ENCODE measurements around the gene ID4. TPM values are rescaled to one million over a fixed set of nuclear protein-coding genes. Genes with fewer than 3 reads are reported as not detected.

The ID4 gene
- total RNA-seq, 1 donor from 2014 or later = 46.8 TPM

DNA sequence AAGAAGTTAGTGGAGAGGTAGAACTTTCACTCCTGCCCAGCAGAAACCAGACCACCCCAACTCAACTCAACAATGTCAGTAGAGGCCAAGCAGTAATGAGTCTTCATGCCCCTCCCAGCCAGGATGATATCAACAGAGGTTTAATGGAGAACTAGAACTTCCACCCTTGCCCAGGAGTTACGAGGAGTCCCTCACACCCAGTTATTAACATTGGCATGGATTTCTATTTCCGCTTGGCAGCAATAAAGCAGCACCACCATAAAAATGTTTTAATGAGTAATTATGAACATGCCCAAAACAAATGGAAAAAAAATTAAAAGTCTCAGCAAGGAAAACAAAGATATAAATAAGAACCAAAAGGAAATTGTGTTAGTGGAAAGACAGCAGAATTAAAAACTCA, 40.7 kb upstream of the ID4 start:
- no peak for DNase-seq (ENCODE audit: extremely low spot score, unreplicated experiment)
- Mint-ChIP-seq H3K4me1 (ENCODE audit: unreplicated experiment) (peaks cover 9% of the 10 kb centered on the region), H3K27ac (ENCODE audit: unreplicated experiment) (no peak overlapping the region), H3K36me3 (ENCODE audit: unreplicated experiment) (peaks cover 3% of the 10 kb centered on the region), H3K4me3 (ENCODE audit: unreplicated experiment) (no peak overlapping the region), H3K27me3 (ENCODE audit: unreplicated experiment) (no peaks in the 10 kb centered on the region), H3K9me3 (ENCODE audit: unreplicated experiment) (peaks cover 19% of the 10 kb centered on the region)
- TF ChIP-seq, protein P1, sequence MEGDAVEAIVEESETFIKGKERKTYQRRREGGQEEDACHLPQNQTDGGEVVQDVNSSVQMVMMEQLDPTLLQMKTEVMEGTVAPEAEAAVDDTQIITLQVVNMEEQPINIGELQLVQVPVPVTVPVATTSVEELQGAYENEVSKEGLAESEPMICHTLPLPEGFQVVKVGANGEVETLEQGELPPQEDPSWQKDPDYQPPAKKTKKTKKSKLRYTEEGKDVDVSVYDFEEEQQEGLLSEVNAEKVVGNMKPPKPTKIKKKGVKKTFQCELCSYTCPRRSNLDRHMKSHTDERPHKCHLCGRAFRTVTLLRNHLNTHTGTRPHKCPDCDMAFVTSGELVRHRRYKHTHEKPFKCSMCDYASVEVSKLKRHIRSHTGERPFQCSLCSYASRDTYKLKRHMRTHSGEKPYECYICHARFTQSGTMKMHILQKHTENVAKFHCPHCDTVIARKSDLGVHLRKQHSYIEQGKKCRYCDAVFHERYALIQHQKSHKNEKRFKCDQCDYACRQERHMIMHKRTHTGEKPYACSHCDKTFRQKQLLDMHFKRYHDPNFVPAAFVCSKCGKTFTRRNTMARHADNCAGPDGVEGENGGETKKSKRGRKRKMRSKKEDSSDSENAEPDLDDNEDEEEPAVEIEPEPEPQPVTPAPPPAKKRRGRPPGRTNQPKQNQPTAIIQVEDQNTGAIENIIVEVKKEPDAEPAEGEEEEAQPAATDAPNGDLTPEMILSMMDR (IDR thresholded peaks at IDR 0.05) = no peak

DNA sequence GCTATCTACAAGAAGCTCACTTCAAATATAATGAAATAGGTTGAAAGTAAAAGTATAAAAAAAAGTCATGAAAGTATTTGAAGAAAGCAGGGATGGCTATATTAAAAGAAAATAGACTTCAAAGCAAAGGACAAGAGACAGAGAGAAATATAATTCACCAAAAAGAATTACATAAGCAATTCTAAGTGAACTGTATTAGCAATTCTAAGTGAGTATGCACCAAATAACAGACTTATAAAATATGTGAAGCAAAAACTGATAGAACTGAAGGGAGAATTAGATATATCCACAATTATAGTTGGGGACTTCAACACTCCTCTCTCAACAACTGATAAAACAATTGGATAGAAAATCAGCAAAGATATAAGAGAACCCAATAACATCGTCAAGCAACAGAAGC, 38.8 kb upstream of the ID4 start:
- no peak for DNase-seq (ENCODE audit: extremely low spot score, unreplicated experiment)
- H3K36me3 Mint-ChIP-seq (ENCODE audit: unreplicated experiment) = peaks cover 3% of the 10 kb centered on the region
- TF ChIP-seq, protein P1 (IDR thresholded peaks at IDR 0.05) = no peak
- H3K4me1 Mint-ChIP-seq (ENCODE audit: unreplicated experiment) = peaks cover 10% of the 10 kb centered on the region
- H3K9me3 Mint-ChIP-seq (ENCODE audit: unreplicated experiment) = peaks cover 19% of the 10 kb centered on the region
- H3K27ac Mint-ChIP-seq (ENCODE audit: unreplicated experiment) = no peak overlapping the region
- no peak overlapping the region for H3K4me3 Mint-ChIP-seq (ENCODE audit: unreplicated experiment)
- no peaks in the 10 kb centered on the region for H3K27me3 Mint-ChIP-seq (ENCODE audit: unreplicated experiment)

DNA sequence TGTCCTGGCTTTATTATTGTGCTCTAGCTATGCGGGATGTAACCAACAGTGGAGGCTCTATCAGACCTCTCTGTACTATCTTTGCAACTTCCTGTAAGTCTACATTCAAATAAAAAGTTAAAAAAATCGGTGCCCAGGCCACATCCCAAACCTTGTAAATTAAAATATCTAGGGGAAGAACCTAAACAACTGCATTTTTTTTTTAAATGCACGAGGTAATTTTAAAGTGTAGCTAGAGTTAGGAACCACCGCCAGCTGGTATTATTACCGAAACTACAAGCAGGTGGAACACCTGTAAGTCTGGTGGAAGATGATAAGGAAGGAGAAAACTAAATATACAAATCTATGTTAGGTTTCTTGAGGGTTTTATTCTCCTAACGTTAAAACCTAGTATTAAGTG, 34.5 kb upstream of the ID4 start:
- TF ChIP-seq, protein P1 (IDR thresholded peaks at IDR 0.05) = no peak

DNA sequence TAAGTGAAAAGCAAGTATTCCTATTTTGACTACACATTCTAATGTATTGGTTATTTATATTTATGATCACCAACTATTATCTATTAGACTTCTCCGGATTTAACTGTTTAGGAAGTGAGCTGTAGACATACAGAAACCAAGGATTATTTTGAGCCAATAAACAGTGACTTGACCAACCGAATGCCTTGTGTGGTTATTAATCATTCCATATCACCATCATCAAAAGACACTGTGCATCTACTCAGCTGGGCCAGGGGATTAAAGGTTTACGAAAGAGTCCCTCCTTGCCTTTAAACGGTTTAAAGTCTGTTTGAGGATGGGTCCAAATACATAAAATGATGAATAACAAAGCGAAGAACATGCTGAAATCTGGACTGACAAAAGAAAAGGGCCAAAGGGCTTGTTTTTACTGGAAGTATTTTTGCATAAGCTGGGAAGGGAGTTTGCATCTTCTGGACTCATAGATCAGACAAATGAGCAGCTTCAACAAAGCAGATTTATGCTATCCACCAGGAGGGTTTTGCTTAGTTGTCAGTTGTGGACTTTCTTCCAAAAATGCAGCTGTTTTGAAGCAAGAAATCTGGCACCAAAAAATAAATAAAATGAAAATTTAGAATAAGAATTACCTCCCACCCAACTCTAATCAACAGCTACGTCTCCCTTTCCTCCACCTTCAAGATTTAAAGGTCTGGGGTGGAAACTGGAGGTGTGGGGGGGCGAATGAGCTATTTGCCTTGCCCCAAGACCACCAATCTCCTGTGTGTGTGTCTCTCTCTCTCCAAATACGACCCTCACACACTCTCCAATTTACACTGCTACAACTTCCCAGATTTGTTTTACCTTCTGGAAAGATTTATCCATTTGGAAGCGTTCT, 33.6 kb upstream of the ID4 start:
- peaks cover 15% of the 10 kb centered on the region for H3K4me1 Mint-ChIP-seq (ENCODE audit: unreplicated experiment)
- no peaks in the 10 kb centered on the region for H3K9me3 Mint-ChIP-seq (ENCODE audit: unreplicated experiment)
- peak overlapping the region; percentile 94 for H3K4me3 Mint-ChIP-seq (ENCODE audit: unreplicated experiment)
- no peak for DNase-seq (ENCODE audit: extremely low spot score, unreplicated experiment)
- TF ChIP-seq, protein P1 (IDR thresholded peaks at IDR 0.05) = no peak
- H3K27me3 Mint-ChIP-seq (ENCODE audit: unreplicated experiment) = no peaks in the 10 kb centered on the region
- H3K27ac Mint-ChIP-seq (ENCODE audit: unreplicated experiment) = peak overlapping the region; percentile 96
- H3K36me3 Mint-ChIP-seq (ENCODE audit: unreplicated experiment) = no peaks in the 10 kb centered on the region

More for the DNA sequence above, 34.5 kb upstream of the ID4 start:
- peaks cover 1% of the 10 kb centered on the region for H3K9me3 Mint-ChIP-seq (ENCODE audit: unreplicated experiment)
- no peak overlapping the region for H3K27ac Mint-ChIP-seq (ENCODE audit: unreplicated experiment)
- H3K36me3 Mint-ChIP-seq (ENCODE audit: unreplicated experiment) = no peaks in the 10 kb centered on the region
- DNase-seq (ENCODE audit: extremely low spot score, unreplicated experiment) = no peak
- H3K4me3 Mint-ChIP-seq (ENCODE audit: unreplicated experiment) = no peak overlapping the region
- H3K4me1 Mint-ChIP-seq (ENCODE audit: unreplicated experiment) = peaks cover 15% of the 10 kb centered on the region
- H3K27me3 Mint-ChIP-seq (ENCODE audit: unreplicated experiment) = no peaks in the 10 kb centered on the region

Data from osteocyte (in vitro differentiated cells).